C4-2B (cell line): ENCODE measurements around the gene ELOVL4.

Experiments
- ZFX ChIP-seq: fragments of 450-650 bp; IDR thresholded peaks from 2 replicates; pipeline ENCODE4 v1.6.1; 2017
- TF ChIP-seq, protein P1 (sequence below): fragments of 450-650 bp; conservative IDR thresholded peaks from 2 replicates; pipeline ENCODE4 v1.5.1; 2017; ENCODE audit warnings: mild to moderate bottlenecking

- TF ChIP-seq, protein P1, sequence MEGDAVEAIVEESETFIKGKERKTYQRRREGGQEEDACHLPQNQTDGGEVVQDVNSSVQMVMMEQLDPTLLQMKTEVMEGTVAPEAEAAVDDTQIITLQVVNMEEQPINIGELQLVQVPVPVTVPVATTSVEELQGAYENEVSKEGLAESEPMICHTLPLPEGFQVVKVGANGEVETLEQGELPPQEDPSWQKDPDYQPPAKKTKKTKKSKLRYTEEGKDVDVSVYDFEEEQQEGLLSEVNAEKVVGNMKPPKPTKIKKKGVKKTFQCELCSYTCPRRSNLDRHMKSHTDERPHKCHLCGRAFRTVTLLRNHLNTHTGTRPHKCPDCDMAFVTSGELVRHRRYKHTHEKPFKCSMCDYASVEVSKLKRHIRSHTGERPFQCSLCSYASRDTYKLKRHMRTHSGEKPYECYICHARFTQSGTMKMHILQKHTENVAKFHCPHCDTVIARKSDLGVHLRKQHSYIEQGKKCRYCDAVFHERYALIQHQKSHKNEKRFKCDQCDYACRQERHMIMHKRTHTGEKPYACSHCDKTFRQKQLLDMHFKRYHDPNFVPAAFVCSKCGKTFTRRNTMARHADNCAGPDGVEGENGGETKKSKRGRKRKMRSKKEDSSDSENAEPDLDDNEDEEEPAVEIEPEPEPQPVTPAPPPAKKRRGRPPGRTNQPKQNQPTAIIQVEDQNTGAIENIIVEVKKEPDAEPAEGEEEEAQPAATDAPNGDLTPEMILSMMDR = no peak
- no peak for TF ChIP-seq ZFX
These were observed 25.3 kb downstream of the ELOVL4 start for GRCh38 chr6:79922018-79922417.
